H1 (cell line): ENCODE measurements around the gene ARID5B. TPM values are rescaled to one million over a fixed set of nuclear protein-coding genes. Genes with fewer than 3 reads are reported as not detected.

Source experiments
- CHD7 ChIP-seq: fragments of 300-600 bp; sonication (generic); IDR thresholded peaks from 2 replicates; pipeline ENCODE4 v1.7.1; 2012; ENCODE audit warnings: low read length, moderate library complexity, mild to moderate bottlenecking, inconsistent platforms; ENCODE audit not compliant: insufficient replicate concordance
- NRF1 ChIP-seq: IDR thresholded peaks from 2 replicates; pipeline ENCODE4 v1.6.1; 2011; ENCODE audit warnings: mild to moderate bottlenecking, low read depth, low read length, improper control_type of control experiment
- POU5F1 ChIP-seq: IDR thresholded peaks from 2 replicates; pipeline ENCODE4 v1.6.1; 2011; ENCODE audit warnings: low read depth, mild to moderate bottlenecking, low read length, moderate library complexity
- polyA plus RNA-seq, 7 experiments: library from polyadenylated mRNA; depleted of rRNA in 3 of 7; stranded (reverse) in 5 of 7; unstranded in 2 of 7; fragments of >200 nt in 5 of 7; fragments of 200-250 nt in 2 of 7; gene quantifications; 1 replicate in 5 of 7; 2 replicates in 1 of 7; 4 replicates in 1 of 7; pipeline versions ENCODE4 v1.2.1 to v1.2.3, GENCODE V29; 2011 to 2013; ENCODE audit warnings: missing spikeins in 2 of 7, mixed read lengths in 2 of 7
- total RNA-seq: library from RNA; stranded (reverse); fragmentation: NEBNext Ultra II Directional; extraction: Animal tissue kit (Norgen Biotek cat#: 25700); gene quantifications from 2 replicates; pipeline ENCODE4 v1.2.1, GENCODE V29; 2021

ARID5B gene
- total and polyA plus RNA-seq, 2 of the 8 experiments (the other 6 are each of a cell fraction or from before 2014, with no cell fraction given), result 0.21 to 1.1 TPM

DNA sequence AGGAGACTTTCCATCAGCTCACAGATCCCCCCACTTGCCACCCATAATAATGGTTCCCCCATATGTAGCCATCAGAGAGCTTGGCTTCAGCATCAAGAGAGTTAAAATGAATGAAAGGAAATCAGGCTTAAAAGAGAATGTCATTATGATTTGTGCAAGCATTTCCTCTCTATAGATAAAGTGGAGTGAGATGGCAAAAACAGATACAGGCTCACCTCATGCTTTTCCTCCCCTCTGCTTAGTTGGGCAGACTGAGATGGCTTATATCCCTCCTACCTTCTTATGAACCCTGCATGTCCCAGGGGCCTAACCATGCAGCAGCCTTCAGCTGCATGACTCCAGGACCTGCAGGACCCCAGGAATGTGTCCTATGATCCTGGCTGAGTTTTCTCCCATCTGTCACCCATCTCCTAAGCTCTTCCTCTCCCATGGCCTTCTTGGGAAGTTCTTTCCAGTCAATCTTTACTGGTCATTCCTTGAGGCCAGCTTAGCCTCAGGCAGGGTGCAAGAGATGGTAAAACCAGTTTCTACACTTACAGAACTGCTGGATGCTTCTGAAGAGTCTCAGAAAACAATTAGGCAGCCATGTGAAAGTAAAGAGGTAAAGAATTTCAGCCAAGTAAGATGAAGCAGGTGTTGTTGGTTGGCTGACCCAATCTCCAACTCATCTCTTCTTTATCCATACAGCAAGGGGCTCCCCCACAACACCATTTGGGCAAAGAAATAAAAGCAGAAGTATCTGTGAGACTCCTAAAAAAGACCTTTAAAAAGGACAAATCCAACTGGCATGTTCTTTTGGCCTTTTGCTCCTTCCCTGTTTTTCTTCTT lies 207.5 kb downstream of the ARID5B start (continued):
- no peak for TF ChIP-seq CHD7
- no peak for TF ChIP-seq NRF1
- no peak for TF ChIP-seq POU5F1
